Measurements from ENCODE around the gene MT1HL1. TPM values are rescaled to one million over a fixed set of nuclear protein-coding genes. Genes with fewer than 3 reads are reported as not detected.

MT1HL1 gene
- total RNA-seq, 1 experiment from 2014 or later, result not detected

- no peak for TF ChIP-seq REST (IDR thresholded peaks at IDR 0.05; ENCODE audit: low read depth)
- no peak for TF ChIP-seq POLR2AphosphoS5 (IDR thresholded peaks at IDR 0.05; ENCODE audit: low read depth, low read length)
Measured at GRCh38 chr1:237042892-237043576, 38.8 kb upstream of the MT1HL1 start (continued).

GRCh38 chr1:237042526-237042891 lies 38.3 kb upstream of the MT1HL1 start:
- no peak overlapping the region for H3K4me3 ChIP-seq (replicated peaks in 1 of 2; ENCODE audit: low read depth in 1 of 2, low read length in 2 of 2)
- no peaks in the 10 kb centered on the region for H4K20me1 ChIP-seq (ENCODE audit: insufficient read depth)
- no peaks in the 10 kb centered on the region for H3K36me3 ChIP-seq (ENCODE audit: control insufficient read depth in 1 of 2, insufficient read depth in 2 of 2, low read length in 2 of 2)
- H3K27ac ChIP-seq (ENCODE audit: low read depth, low read length), result no peak overlapping the region
- H3K9ac ChIP-seq (ENCODE audit: low read length), result no peak overlapping the region
- H3K4me1 ChIP-seq (ENCODE audit: control insufficient read depth in 1 of 2, insufficient read depth in 2 of 2, low read length in 2 of 2), result no peaks in the 10 kb centered on the region
- BruUV-seq (replicated peaks), result no TSS peak
- no peak for DNase-seq (ENCODE audit: low read depth, low spot score)
- TF ChIP-seq POLR2AphosphoS5 (IDR thresholded peaks at IDR 0.05; ENCODE audit: low read depth, low read length) (no peak), POLR2A (IDR thresholded peaks at IDR 0.05; ENCODE audit: borderline replicate concordance, extremely low read depth, insufficient read depth, insufficient read length) (no peak), REST (IDR thresholded peaks at IDR 0.05; ENCODE audit: low read depth) (no peak), CBX3 (IDR thresholded peaks at IDR 0.05; ENCODE audit: low read depth) (no peak), EZH2phosphoT487 (IDR thresholded peaks at IDR 0.05; ENCODE audit: borderline replicate concordance) (no peak), SRF (IDR thresholded peaks at IDR 0.05; ENCODE audit: low read depth) (no peak), JUND (IDR thresholded peaks at IDR 0.05) (no peak), ZNF274 (IDR thresholded peaks at IDR 0.05; ENCODE audit: low read depth, low read length) (no peak), SP1 (IDR thresholded peaks at IDR 0.05; ENCODE audit: low read depth) (no peak), CEBPB (IDR thresholded peaks at IDR 0.05; ENCODE audit: low read depth) (no peak), RAD21 (IDR thresholded peaks at IDR 0.05; ENCODE audit: low read depth) (no peak), FOSL1 (IDR thresholded peaks at IDR 0.05; ENCODE audit: low read depth) (no peak), SIN3A (IDR thresholded peaks at IDR 0.05; ENCODE audit: low read depth) (no peak)
- POLR2A ChIA-PET, result no interaction called here
- no peaks in the 10 kb centered on the region for H3K9me2 ChIP-seq (ENCODE audit: insufficient read depth)
- CTCF ChIA-PET, result no interaction called here
- no peaks in the 10 kb centered on the region for H3K79me2 ChIP-seq (ENCODE audit: insufficient read depth, low read length)
- intact Hi-C loops (cut with micrococcal nuclease), result no loop called here
- no peak overlapping the region for H3K4me2 ChIP-seq (ENCODE audit: low read length)
- ATAC-seq, result no peak
- no peaks in the 10 kb centered on the region for H3K9me3 ChIP-seq (ENCODE audit: control insufficient read depth in 1 of 2, insufficient read depth in 1 of 2, low read depth in 1 of 2, low read length in 2 of 2)
- no peak overlapping the region for H2AFZ ChIP-seq (ENCODE audit: low read depth, low read length, poor library complexity, severe bottlenecking)
- 0 out of 2 replicates have a peak, but pooled peaks cover 9% of the 10 kb centered on the region for H3K27me3 ChIP-seq (ENCODE audit: insufficient read depth, low read length)
- RAD21 ChIA-PET (ENCODE audit: low non-redundant PET in 1 of 2, low total read pairs in 2 of 2, uncharacterized antibody in 2 of 2, unreplicated experiment in 2 of 2), result no interaction called here
